HG02798 (cell line): ENCODE results near the gene LAMB1.
"Not testable (repeated sequence)": the region's sequence is repeated elsewhere in the genome, so short reads cannot be mapped to it uniquely, and the experiment has no call there.

Experiments
- ATAC-seq: cut with Tn5 transposase; IDR thresholded peaks from one replicate; pipeline ENCODE4 v1.9.1; 2021; ENCODE audit warnings: mild to moderate bottlenecking; ENCODE audit not compliant: unreplicated experiment, poor library complexity

The LAMB1 gene

GRCh38 chr7:108002726-108003598 is at the start of gene LAMB1:
LAMB1 (minus strand) TSS chr7:108003161; CDS start chr7:108002885, 276 bp downstream.
- ATAC-seq: no peak

- ATAC-seq: no peak
Measured at GRCh38 chr7:108051454-108051853, 48.5 kb upstream of the LAMB1 start.

- ATAC-seq: peak; percentile 61
Measured at GRCh38 chr7:108049962-108050361, 47.0 kb upstream of the LAMB1 start.

GRCh38 chr7:108048422-108048821 is 45.5 kb upstream of the LAMB1 start:
- no peak for ATAC-seq

GRCh38 chr7:108046952-108047506 is 44.1 kb upstream of the LAMB1 start:
- ATAC-seq: no peak

- no peak for ATAC-seq
Measured at GRCh38 chr7:108045669-108046068, 42.7 kb upstream of the LAMB1 start.

- ATAC-seq: no peak
Measured at GRCh38 chr7:108045154-108045553, 42.2 kb upstream of the LAMB1 start.

- no peak for ATAC-seq
Measured at GRCh38 chr7:108044345-108044744, 41.4 kb upstream of the LAMB1 start.

- ATAC-seq: no peak
Measured at GRCh38 chr7:108038986-108039385, 36.0 kb upstream of the LAMB1 start.

GRCh38 chr7:108037741-108038140 is 34.8 kb upstream of the LAMB1 start:
- no peak for ATAC-seq

GRCh38 chr7:108037140-108037539 is 34.2 kb upstream of the LAMB1 start:
- no peak for ATAC-seq

- no peak for ATAC-seq
Measured at GRCh38 chr7:108034586-108034985, 31.6 kb upstream of the LAMB1 start.

GRCh38 chr7:108033776-108034497 is 31.0 kb upstream of the LAMB1 start:
- ATAC-seq: no peak

- not testable (repeated sequence) for ATAC-seq
Measured at GRCh38 chr7:108033309-108033708, 30.3 kb upstream of the LAMB1 start.

- no peak for ATAC-seq
Measured at GRCh38 chr7:108030516-108030915, 27.6 kb upstream of the LAMB1 start.

GRCh38 chr7:108029034-108029433 is 26.1 kb upstream of the LAMB1 start:
- ATAC-seq: no peak

GRCh38 chr7:108028111-108028510 is 25.1 kb upstream of the LAMB1 start:
- ATAC-seq: no peak

- no peak for ATAC-seq
Measured at GRCh38 chr7:108027239-108027638, 24.3 kb upstream of the LAMB1 start.

GRCh38 chr7:108026647-108027046 is 23.7 kb upstream of the LAMB1 start:
- no peak for ATAC-seq

- no peak for ATAC-seq
Measured at GRCh38 chr7:108026116-108026515, 23.2 kb upstream of the LAMB1 start.

GRCh38 chr7:108024538-108024937 is 21.6 kb upstream of the LAMB1 start:
- no peak for ATAC-seq
